GM23338 (cell line): Measurements from ENCODE around the gene EDAR. TPM values are rescaled to one million over a fixed set of nuclear protein-coding genes. Genes with fewer than 3 reads are reported as not detected.

Experiments
- ATAC-seq: fragments of 200-7000 bp; cut with Tn5 transposase; 3 replicates; pipeline ENCODE4 v1.9.1; 2020
- DNase-seq: peaks from one replicate; pipeline ENCODE4 v3.0.0-alpha.2; 2015; ENCODE audit warnings: low spot score
- H2AFZ ChIP-seq: fragments of 200-600 bp; sonication (generic); 2 replicates; pipeline ENCODE4 v1.8.0; 2016; ENCODE audit warnings: antibody characterized with exemption, mild to moderate bottlenecking, moderate library complexity
- H3F3A ChIP-seq: fragments of 200-600 bp; sonication (generic); replicated peaks from 2 replicates; pipeline ENCODE4 v1.8.0; 2017; ENCODE audit warnings: antibody characterized with exemption, mixed run types, low read depth
- H3K27ac ChIP-seq: fragments of 200-600 bp; sonication (generic); 2 replicates; pipeline ENCODE4 v1.6.1; 2016; ENCODE audit warnings: low read depth
- H3K27me3 ChIP-seq: fragments of 200-600 bp; sonication (generic); 2 replicates; pipeline ENCODE4 v1.8.0; 2016; ENCODE audit warnings: mild to moderate bottlenecking, mixed run types, moderate library complexity; ENCODE audit not compliant: insufficient read depth
- H3K36me3 ChIP-seq: fragments of 200-600 bp; sonication (generic); 2 replicates; pipeline ENCODE4 v1.8.0; 2016; ENCODE audit warnings: mild to moderate bottlenecking; ENCODE audit not compliant: insufficient read depth
- H3K4me1 ChIP-seq: fragments of 200-600 bp; sonication (generic); 2 replicates; pipeline ENCODE4 v1.8.0; 2016; ENCODE audit warnings: mild to moderate bottlenecking, moderate library complexity; ENCODE audit not compliant: insufficient read depth
- H3K4me2 ChIP-seq: fragments of 200-600 bp; sonication (generic); 2 replicates; pipeline ENCODE4 v1.7.1; 2017; ENCODE audit warnings: mixed run types
- H3K4me3 ChIP-seq: fragments of 200-600 bp; sonication (generic); 2 replicates; pipeline ENCODE4 v1.6.1; 2016; ENCODE audit warnings: mixed run types
- H3K79me2 ChIP-seq: fragments of 200-600 bp; sonication (generic); replicated peaks from 2 replicates; pipeline ENCODE4 v1.8.0; 2017; ENCODE audit warnings: mild to moderate bottlenecking; ENCODE audit not compliant: insufficient read depth
- H3K9me2 ChIP-seq: fragments of 200-600 bp; sonication (generic); 2 replicates; pipeline ENCODE4 v1.8.0; 2017; ENCODE audit not compliant: insufficient read depth
- H4K20me1 ChIP-seq: fragments of 200-600 bp; sonication (generic); replicated peaks from 2 replicates; pipeline ENCODE4 v1.8.0; 2017; ENCODE audit warnings: mild to moderate bottlenecking; ENCODE audit not compliant: insufficient read depth
- H3K27ac Mint-ChIP-seq: 2 replicates; pipeline ENCODE4 v1.8.0; 2020; ENCODE audit warnings: inconsistent platforms, mild to moderate bottlenecking, moderate library complexity, mixed read lengths
- H3K27me3 Mint-ChIP-seq: 3 replicates; pipeline ENCODE4 v1.8.0; 2022; ENCODE audit warnings: low read depth, mild to moderate bottlenecking, moderate library complexity, mixed read lengths, inconsistent platforms; ENCODE audit not compliant: insufficient read depth, poor library complexity
- H3K36me3 Mint-ChIP-seq: 3 replicates; pipeline ENCODE4 v1.8.0; 2021; ENCODE audit warnings: low read depth, mild to moderate bottlenecking, inconsistent platforms, moderate library complexity, mixed read lengths
- H3K4me1 Mint-ChIP-seq: 3 replicates; pipeline ENCODE4 v1.8.0; 2020; ENCODE audit warnings: mild to moderate bottlenecking, inconsistent platforms, mixed read lengths
- H3K4me3 Mint-ChIP-seq: 3 replicates; pipeline ENCODE4 v1.8.0; 2021; ENCODE audit warnings: moderate library complexity, mild to moderate bottlenecking, inconsistent platforms, mixed read lengths
- H3K9me3 Mint-ChIP-seq: 3 replicates; pipeline ENCODE4 v1.8.0; 2020; ENCODE audit warnings: moderate library complexity, mild to moderate bottlenecking, inconsistent platforms, mixed read lengths
- CREB1 ChIP-seq: fragments of 250-450 bp; sonication (Bioruptor Pico); IDR thresholded peaks from 2 replicates; pipeline ENCODE4 v1.5.0; 2020; ENCODE audit warnings: low read depth, mild to moderate bottlenecking, moderate library complexity
- CTCF ChIP-seq, 2 experiments: fragments of 200-600 bp in 1 of 2; sonication (generic) in 1 of 2; conservative IDR thresholded peaks; 2 replicates each; pipeline versions ENCODE4 v1.5.1 to v1.6.1; 2016 to 2017; ENCODE audit warnings: antibody characterized with exemption in 2 of 2, low read depth in 2 of 2, mild to moderate bottlenecking in 2 of 2, moderate library complexity in 1 of 2
- ETS1 ChIP-seq: IDR thresholded peaks from 2 replicates; pipeline ENCODE4 v1.6.1; 2016; ENCODE audit warnings: antibody characterized with exemption
- EZH2 ChIP-seq: fragments of 200-600 bp; sonication (generic); IDR thresholded peaks from one replicate; pipeline ENCODE4 v1.8.0; 2017; ENCODE audit warnings: antibody characterized with exemption, mild to moderate bottlenecking, low read depth; ENCODE audit not compliant: unreplicated experiment
- EZH2phosphoT487 ChIP-seq: fragments of 200-600 bp; sonication (generic); IDR thresholded peaks from one replicate; pipeline ENCODE4 v1.8.1; 2018; ENCODE audit warnings: antibody characterized with exemption; ENCODE audit not compliant: unreplicated experiment
- JUNB ChIP-seq: IDR thresholded peaks from one replicate; pipeline ENCODE4 v1.6.1; 2016; ENCODE audit warnings: antibody characterized with exemption; ENCODE audit not compliant: unreplicated experiment
- NANOG ChIP-seq: IDR thresholded peaks from 2 replicates; pipeline ENCODE4 v1.6.1; 2016; ENCODE audit warnings: antibody characterized with exemption, borderline replicate concordance
- POLR2AphosphoS5 ChIP-seq: IDR thresholded peaks from 2 replicates; pipeline ENCODE4 v1.6.1; 2016; ENCODE audit warnings: antibody characterized with exemption, low read depth
- REST ChIP-seq: IDR thresholded peaks from one replicate; pipeline ENCODE4 v1.6.1; 2018; ENCODE audit warnings: antibody characterized with exemption; ENCODE audit not compliant: unreplicated experiment
- STAT1 ChIP-seq: IDR thresholded peaks from one replicate; pipeline ENCODE4 v1.6.1; 2016; ENCODE audit warnings: antibody characterized with exemption; ENCODE audit not compliant: unreplicated experiment
- ZNF331 ChIP-seq: fragments of 250-450 bp; sonication (Bioruptor Pico); IDR thresholded peaks from 2 replicates; pipeline ENCODE4 v1.5.0; 2020; ENCODE audit warnings: low read depth, mild to moderate bottlenecking, moderate library complexity
- ZNF462 ChIP-seq: fragments of 250-450 bp; sonication (Bioruptor Pico); IDR thresholded peaks from 2 replicates; pipeline ENCODE4 v1.5.0; 2020; ENCODE audit warnings: mild to moderate bottlenecking, moderate library complexity
- polyA plus RNA-seq: library from polyadenylated mRNA; unstranded; fragments of >200 nt; fragmentation: Nextera tagmentation; extraction: Ambion mirVana; gene quantifications from 2 replicates; pipeline ENCODE4 v1.2.1, GENCODE V29; 2016
- total RNA-seq: library from RNA; depleted of rRNA; stranded (reverse); fragments of >200 nt; shearing (Covaris generic); gene quantifications from 2 replicates; pipeline ENCODE4 v1.2.3, GENCODE V29; 2014

EDAR gene
- total and polyA plus RNA-seq, 2 experiments from 2014 or later: not detected

DNA sequence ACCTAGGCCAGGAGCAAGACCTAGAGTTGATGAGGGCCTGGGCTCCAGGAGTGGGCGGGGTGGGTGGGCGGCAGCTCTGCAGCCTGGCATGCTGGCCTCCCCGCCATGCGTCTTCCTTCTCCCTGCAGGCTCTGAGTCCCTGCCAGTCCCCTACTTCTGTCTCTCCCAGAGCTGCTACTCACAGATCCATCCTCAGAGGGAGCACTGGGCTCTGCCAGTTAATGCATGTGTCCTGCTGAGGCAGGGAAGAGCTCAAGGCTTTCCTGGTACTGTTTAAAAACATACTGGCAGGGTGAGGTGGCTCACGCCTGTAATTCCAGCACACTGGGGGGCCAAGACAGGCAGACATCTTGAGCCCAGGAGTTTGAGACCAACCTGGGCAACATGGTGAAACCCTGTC is 38.7 kb upstream of the EDAR start (continued):
- TF ChIP-seq REST: no peak
- TF ChIP-seq EZH2phosphoT487: no peak
- no peak for TF ChIP-seq NANOG

- no peak overlapping the region for H3K27ac Mint-ChIP-seq
- no peak overlapping the region for H3K4me3 Mint-ChIP-seq
- no peaks in the 10 kb centered on the region for H3K9me3 Mint-ChIP-seq
- peaks cover 7% of the 10 kb centered on the region for H3K27me3 Mint-ChIP-seq
- H3K36me3 Mint-ChIP-seq: no peaks in the 10 kb centered on the region
- DNase-seq (no peak), ATAC-seq (no peak)
- H2AFZ ChIP-seq: no peak overlapping the region
- TF ChIP-seq ZNF331 (CRISPR knock-in tag) (no peak), ETS1 (no peak), EZH2phosphoT487 (no peak), EZH2 (no peak), JUNB (no peak), POLR2AphosphoS5 (no peak), NANOG (no peak), ZNF462 (CRISPR knock-in tag) (no peak), CTCF (conservative IDR thresholded peaks at IDR 0.05; ENCODE audit: low read depth in 2 of 2) (no peak), CREB1 (CRISPR knock-in tag) (no peak), STAT1 (no peak)
- H3K4me3 ChIP-seq: no peak overlapping the region
- H3K36me3 ChIP-seq: no peaks in the 10 kb centered on the region
- no peak overlapping the region for H3K4me2 ChIP-seq
- no peak overlapping the region for H3K27ac ChIP-seq
- peaks cover 23% of the 10 kb centered on the region for H3K4me1 Mint-ChIP-seq
- no peaks in the 10 kb centered on the region for H3F3A ChIP-seq
- no peaks in the 10 kb centered on the region for H4K20me1 ChIP-seq
- H3K9me2 ChIP-seq: no peaks in the 10 kb centered on the region
- H3K4me1 ChIP-seq: peaks cover 12% of the 10 kb centered on the region; the same call in 1 of the 2 replicates
- H3K27me3 ChIP-seq: peaks cover 5% of the 10 kb centered on the region; the same call in 1 of the 2 replicates
- no peaks in the 10 kb centered on the region for H3K79me2 ChIP-seq
Observed at GRCh38 chr2:109024477-109024876, 35.5 kb upstream of the EDAR start.
